ENCODE data around the gene TOMM34.
A peak's percentile ranks its signal among the peaks of the same experiment; 100 is the strongest.

TOMM34 gene

GRCh38 chr20:44928595-44928994 is 31.6 kb downstream of the TOMM34 start:
- H3K9me3 Mint-ChIP-seq, result no peaks in the 10 kb centered on the region
- H3K4me1 Mint-ChIP-seq, result no peaks in the 10 kb centered on the region
- ATAC-seq (no peak), DNase-seq (no peak)
- no peaks in the 10 kb centered on the region for H3K27me3 Mint-ChIP-seq
- peaks cover 21% of the 10 kb centered on the region for H3K36me3 Mint-ChIP-seq (ENCODE audit: low read depth)
- H3K4me3 Mint-ChIP-seq, result no peak overlapping the region
- H3K27ac Mint-ChIP-seq, result no peak overlapping the region

- Mint-ChIP-seq H3K4me1 (no peaks in the 10 kb centered on the region), H3K36me3 (ENCODE audit: low read depth) (peaks cover 26% of the 10 kb centered on the region), H3K4me3 (no peak overlapping the region), H3K27ac (no peak overlapping the region), H3K9me3 (no peaks in the 10 kb centered on the region), H3K27me3 (no peaks in the 10 kb centered on the region)
- ATAC-seq (no peak), DNase-seq (no peak)
These were observed 35.7 kb downstream of the TOMM34 start for GRCh38 chr20:44924541-44924940.

GRCh38 chr20:44921447-44921846 is 38.8 kb downstream of the TOMM34 start:
- Mint-ChIP-seq H3K4me3 (no peak overlapping the region), H3K27ac (no peak overlapping the region), H3K4me1 (peaks cover 2% of the 10 kb centered on the region), H3K27me3 (no peaks in the 10 kb centered on the region), H3K9me3 (no peaks in the 10 kb centered on the region), H3K36me3 (ENCODE audit: low read depth) (peaks cover 32% of the 10 kb centered on the region)
- no peak for DNase-seq
- ATAC-seq, result no peak

- H3K36me3 Mint-ChIP-seq (ENCODE audit: low read depth), result peaks cover 42% of the 10 kb centered on the region
- H3K9me3 Mint-ChIP-seq, result no peaks in the 10 kb centered on the region
- H3K4me1 Mint-ChIP-seq, result peaks cover 14% of the 10 kb centered on the region
- no peak for ATAC-seq
- H3K4me3 Mint-ChIP-seq, result no peak overlapping the region
- no peaks in the 10 kb centered on the region for H3K27me3 Mint-ChIP-seq
- no peak for DNase-seq
- no peak overlapping the region for H3K27ac Mint-ChIP-seq
These were observed 41.4 kb downstream of the TOMM34 start for GRCh38 chr20:44918761-44919160.

- Mint-ChIP-seq H3K27me3 (no peaks in the 10 kb centered on the region), H3K4me3 (no peak overlapping the region), H3K4me1 (peaks cover 15% of the 10 kb centered on the region), H3K9me3 (no peaks in the 10 kb centered on the region), H3K27ac (no peak overlapping the region), H3K36me3 (ENCODE audit: low read depth) (peaks cover 45% of the 10 kb centered on the region)
- ATAC-seq, result no peak
- DNase-seq, result no peak
These were observed 41.9 kb downstream of the TOMM34 start for GRCh38 chr20:44918342-44918741.

- ATAC-seq (no peak), DNase-seq (no peak)
- peaks cover 46% of the 10 kb centered on the region for H3K36me3 Mint-ChIP-seq (ENCODE audit: low read depth)
- no peak overlapping the region for H3K4me3 Mint-ChIP-seq
- H3K27me3 Mint-ChIP-seq, result no peaks in the 10 kb centered on the region
- H3K4me1 Mint-ChIP-seq, result peaks cover 18% of the 10 kb centered on the region
- no peak overlapping the region for H3K27ac Mint-ChIP-seq
- no peaks in the 10 kb centered on the region for H3K9me3 Mint-ChIP-seq
These were observed 42.8 kb downstream of the TOMM34 start for GRCh38 chr20:44917399-44917798.

GRCh38 chr20:44916586-44916985 is 43.6 kb downstream of the TOMM34 start:
- H3K9me3 Mint-ChIP-seq, result no peaks in the 10 kb centered on the region
- H3K27me3 Mint-ChIP-seq, result no peaks in the 10 kb centered on the region
- no peak overlapping the region for H3K4me3 Mint-ChIP-seq
- H3K36me3 Mint-ChIP-seq (ENCODE audit: low read depth), result peaks cover 46% of the 10 kb centered on the region
- DNase-seq (no peak), ATAC-seq (no peak)
- peaks cover 20% of the 10 kb centered on the region for H3K4me1 Mint-ChIP-seq
- H3K27ac Mint-ChIP-seq, result no peak overlapping the region

- no peak overlapping the region for H3K4me3 Mint-ChIP-seq
- peaks cover 29% of the 10 kb centered on the region for H3K4me1 Mint-ChIP-seq
- no peaks in the 10 kb centered on the region for H3K27me3 Mint-ChIP-seq
- peak; percentile 68 for ATAC-seq
- DNase-seq, result no peak
- H3K36me3 Mint-ChIP-seq (ENCODE audit: low read depth), result peaks cover 43% of the 10 kb centered on the region
- H3K9me3 Mint-ChIP-seq, result no peaks in the 10 kb centered on the region
- peak overlapping the region; percentile 2 for H3K27ac Mint-ChIP-seq
These were observed 45.3 kb downstream of the TOMM34 start for GRCh38 chr20:44914924-44915323.

GRCh38 chr20:44912189-44912588 is 48.0 kb downstream of the TOMM34 start:
- Mint-ChIP-seq H3K27ac (no peak overlapping the region), H3K4me3 (no peak overlapping the region), H3K27me3 (no peaks in the 10 kb centered on the region), H3K36me3 (ENCODE audit: low read depth) (peaks cover 43% of the 10 kb centered on the region), H3K9me3 (no peaks in the 10 kb centered on the region), H3K4me1 (peaks cover 37% of the 10 kb centered on the region)
- ATAC-seq, result no peak
- no peak for DNase-seq

GRCh38 chr20:44911264-44911921 is 48.8 kb downstream of the TOMM34 start:
- DNase-seq (peak; percentile 64), ATAC-seq (no peak)
- peaks cover 43% of the 10 kb centered on the region for H3K36me3 Mint-ChIP-seq (ENCODE audit: low read depth)
- H3K27me3 Mint-ChIP-seq, result no peaks in the 10 kb centered on the region
- H3K9me3 Mint-ChIP-seq, result no peaks in the 10 kb centered on the region
- peaks cover 35% of the 10 kb centered on the region for H3K4me1 Mint-ChIP-seq
- H3K27ac Mint-ChIP-seq, result no peak overlapping the region
- peak overlapping the region; percentile 65 for H3K4me3 Mint-ChIP-seq

- no peak for DNase-seq
- H3K9me3 Mint-ChIP-seq, result no peaks in the 10 kb centered on the region
- H3K27ac Mint-ChIP-seq, result peak overlapping the region; percentile 67
- H3K36me3 Mint-ChIP-seq (ENCODE audit: low read depth), result peaks cover 44% of the 10 kb centered on the region
- no peaks in the 10 kb centered on the region for H3K27me3 Mint-ChIP-seq
- no peak for ATAC-seq
- peaks cover 35% of the 10 kb centered on the region for H3K4me1 Mint-ChIP-seq
- H3K4me3 Mint-ChIP-seq, result peak overlapping the region; percentile 84
These were observed 49.4 kb downstream of the TOMM34 start for GRCh38 chr20:44910690-44911262.

GRCh38 chr20:44909872-44910689 is 50.1 kb downstream of the TOMM34 start, which contains the start of gene PABPC1L:
TSS of gene PABPC1L (plus strand) at chr20:44910060. CDS start at chr20:44910144, 84 bp downstream.
- Mint-ChIP-seq H3K4me1 (peaks cover 33% of the 10 kb centered on the region), H3K9me3 (no peaks in the 10 kb centered on the region), H3K27ac (peak within 1 kb of the TSS; percentile 71), H3K36me3 (ENCODE audit: low read depth) (peaks cover 44% of the 10 kb centered on the region), H3K27me3 (no peaks in the 10 kb centered on the region), H3K4me3 (peak within 1 kb of the TSS; percentile 84)
- peak; percentile 87 for ATAC-seq
- peak; percentile 84 for DNase-seq

- Mint-ChIP-seq H3K9me3 (no peaks in the 10 kb centered on the region), H3K27me3 (no peaks in the 10 kb centered on the region), H3K4me1 (peaks cover 25% of the 10 kb centered on the region), H3K27ac (peak overlapping the region; percentile 71), H3K4me3 (peak overlapping the region; percentile 84), H3K36me3 (ENCODE audit: low read depth) (peaks cover 44% of the 10 kb centered on the region)
- ATAC-seq (no peak), DNase-seq (no peak)
These were observed 51.0 kb downstream of the TOMM34 start for GRCh38 chr20:44908987-44909871.

- ATAC-seq, result no peak
- peaks cover 25% of the 10 kb centered on the region for H3K4me1 Mint-ChIP-seq
- no peak overlapping the region for H3K4me3 Mint-ChIP-seq
- peaks cover 59% of the 10 kb centered on the region for H3K36me3 Mint-ChIP-seq (ENCODE audit: low read depth)
- H3K27ac Mint-ChIP-seq, result no peak overlapping the region
- H3K9me3 Mint-ChIP-seq, result no peaks in the 10 kb centered on the region
- H3K27me3 Mint-ChIP-seq, result no peaks in the 10 kb centered on the region
- DNase-seq, result no peak
These were observed 55.8 kb downstream of the TOMM34 start for GRCh38 chr20:44904377-44904776.
